IPS-NIHi7 (cell line): Measurements from ENCODE around the gene CEP19.
A peak's percentile ranks its signal among the peaks of the same experiment; 100 is the strongest.

Experiments used
- DNase-seq: peaks from one replicate; pipeline ENCODE4 v3.0.0; 2012; ENCODE audit warnings: mixed read lengths; ENCODE audit errors: extremely low spot score

The CEP19 gene

DNA sequence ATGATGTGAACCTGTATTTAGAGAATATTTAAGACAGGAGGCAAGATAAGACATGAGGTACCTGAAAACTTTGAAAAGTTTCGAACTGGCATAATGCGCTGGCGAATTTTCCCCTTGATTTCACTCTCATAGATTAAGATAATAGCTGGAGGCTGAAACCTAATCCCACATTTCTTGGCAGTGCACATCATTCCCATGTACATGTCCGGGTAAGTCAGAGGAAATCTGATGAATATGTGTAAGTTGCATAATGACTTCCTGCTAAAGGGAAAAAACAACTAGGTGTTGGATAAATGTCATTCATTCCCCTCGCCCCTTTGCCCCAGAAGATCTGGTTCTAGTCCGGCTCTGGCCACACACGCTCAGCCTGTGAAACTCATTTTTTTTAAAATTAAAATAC lies 3.6 kb downstream of the CEP19 start:
- no peak for DNase-seq

DNA sequence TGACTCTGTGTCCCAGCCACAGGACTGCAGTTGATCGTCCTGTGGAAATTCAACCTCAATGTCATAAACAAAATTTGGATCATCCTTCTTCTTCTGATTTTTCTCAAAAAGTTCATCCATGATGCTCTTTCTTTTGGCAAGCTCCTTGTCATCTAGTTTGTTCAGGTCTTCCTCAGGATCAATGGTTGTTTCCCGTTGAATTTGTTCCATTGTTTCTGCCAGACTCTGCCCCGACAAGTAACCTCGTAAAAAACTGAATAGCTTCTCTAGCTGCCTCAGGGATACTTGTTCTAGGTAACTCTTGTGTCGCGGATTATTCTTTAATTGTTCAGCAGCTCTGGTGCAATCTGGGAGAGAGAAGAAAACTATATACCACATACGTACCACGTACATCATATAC lies 4.5 kb downstream of the CEP19 start:
- DNase-seq, result no peak

GRCh38 chr3:196706731-196707130 lies 5.3 kb downstream of the CEP19 start:
- no peak for DNase-seq

- DNase-seq, result no peak
These were observed 5.7 kb downstream of the CEP19 start for GRCh38 chr3:196706327-196706726.

DNA sequence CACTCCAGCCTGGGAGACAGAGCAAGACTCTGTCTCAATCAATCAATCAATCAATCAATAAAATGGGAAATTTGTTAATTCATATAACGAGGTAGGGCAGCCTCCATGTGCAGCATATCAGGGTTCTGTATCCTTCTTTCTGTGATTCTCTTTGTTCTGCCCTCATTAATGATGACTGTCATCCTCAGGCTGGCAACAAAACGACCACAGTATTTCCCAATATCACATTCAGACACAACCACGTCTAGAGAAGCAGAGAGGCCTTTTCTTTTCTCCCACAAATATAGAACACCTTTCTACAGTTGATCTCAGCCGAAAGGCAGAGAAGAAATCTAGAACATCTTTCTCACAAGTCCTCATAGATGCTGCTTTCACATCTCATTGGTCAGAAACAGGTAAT lies 11.2 kb downstream of the CEP19 start:
- DNase-seq, result no peak

GRCh38 chr3:196699749-196700148 lies 12.3 kb downstream of the CEP19 start:
- DNase-seq, result no peak

GRCh38 chr3:196697270-196697669 lies 14.8 kb downstream of the CEP19 start:
- DNase-seq, result no peak

- DNase-seq, result no peak
These were observed 16.2 kb downstream of the CEP19 start for GRCh38 chr3:196695849-196696226.

GRCh38 chr3:196694941-196695848 lies 16.9 kb downstream of the CEP19 start:
- DNase-seq, result no peak

GRCh38 chr3:196694202-196694638 lies 17.8 kb downstream of the CEP19 start:
- DNase-seq, result no peak

DNA sequence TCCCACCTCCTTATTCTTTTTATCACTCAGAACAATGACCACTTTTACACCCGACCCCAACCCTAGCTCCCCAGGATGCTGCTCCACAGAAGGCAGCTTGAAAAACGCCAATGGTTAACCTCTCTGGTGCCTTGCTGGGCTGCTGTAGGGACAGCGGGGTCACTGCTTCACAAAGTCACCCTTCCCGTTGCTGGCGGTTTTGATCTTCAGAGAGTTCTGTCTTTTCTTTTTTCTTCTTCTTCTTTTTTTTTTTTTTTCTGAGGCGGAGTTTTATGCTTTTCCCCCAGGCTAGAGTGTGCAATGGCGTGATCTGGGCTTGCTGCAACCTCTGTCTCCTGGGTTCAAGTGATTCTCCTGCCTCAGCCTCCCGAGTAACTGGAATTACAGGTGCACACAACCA lies 20.7 kb downstream of the CEP19 start:
- no peak for DNase-seq

DNA sequence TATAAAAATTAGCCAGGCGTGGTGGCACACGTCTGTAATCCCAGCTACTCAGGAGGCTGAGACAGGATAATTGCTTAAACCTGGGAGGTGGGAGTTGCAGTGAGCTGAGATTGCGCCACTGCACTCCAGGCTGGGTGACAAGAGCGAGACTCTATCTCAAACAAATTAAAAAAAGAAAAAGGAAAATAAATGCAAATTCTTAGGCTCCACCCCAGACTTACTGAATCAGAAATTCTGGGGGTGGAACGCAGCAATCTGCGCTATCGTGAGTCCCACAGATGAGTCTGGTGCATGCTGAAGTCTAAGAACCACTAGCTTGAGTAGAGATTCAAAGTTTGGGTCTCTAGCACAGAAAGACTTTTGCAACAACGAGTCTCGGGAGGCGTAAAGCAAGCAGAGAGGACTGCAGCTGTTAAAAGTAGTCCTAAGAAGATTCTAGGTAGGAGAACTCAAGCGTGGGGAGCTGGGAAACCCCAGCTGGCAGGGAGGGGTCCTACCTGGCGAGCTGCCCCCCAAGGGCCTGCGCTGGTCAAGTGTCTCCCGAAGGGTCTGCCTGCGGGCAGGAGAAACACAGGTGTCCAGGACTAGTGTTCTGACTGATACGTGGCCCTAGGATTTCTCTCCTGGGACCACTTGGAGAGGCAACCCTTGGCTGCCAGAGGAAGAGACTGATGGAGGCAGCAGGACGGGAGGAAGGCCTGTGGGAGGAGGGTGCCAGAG lies 21.9 kb downstream of the CEP19 start:
- DNase-seq, result no peak

GRCh38 chr3:196688349-196688748 lies 23.7 kb downstream of the CEP19 start:
- DNase-seq, result no peak

DNA sequence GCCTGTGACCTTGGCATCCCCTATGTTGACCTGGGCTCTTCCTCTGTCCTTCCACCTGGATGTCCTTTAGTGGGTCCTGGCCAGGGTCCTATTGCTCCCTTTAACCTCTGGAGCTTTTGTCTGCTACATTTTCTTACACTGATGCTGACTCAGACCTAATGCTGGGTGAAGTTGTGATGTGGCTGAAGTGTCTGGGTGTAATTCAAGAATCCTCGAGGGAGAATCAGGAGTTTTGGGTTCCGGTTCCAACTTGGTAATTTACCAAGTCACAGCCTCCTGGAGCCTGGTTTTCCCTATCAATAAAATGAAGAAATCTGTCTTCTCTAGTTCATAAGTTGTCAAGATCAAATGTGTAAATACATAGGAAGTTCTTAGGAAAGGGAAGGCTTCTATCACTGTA lies 25.6 kb downstream of the CEP19 start:
- no peak for DNase-seq

- peak; percentile 62 for DNase-seq
These were observed 27.3 kb downstream of the CEP19 start for GRCh38 chr3:196684548-196685407.

- no peak for DNase-seq
These were observed 34.1 kb downstream of the CEP19 start for GRCh38 chr3:196677931-196678330.

GRCh38 chr3:196677353-196677752 lies 34.7 kb downstream of the CEP19 start:
- no peak for DNase-seq

- DNase-seq, result no peak
These were observed 38.4 kb downstream of the CEP19 start for GRCh38 chr3:196673632-196674031.

DNA sequence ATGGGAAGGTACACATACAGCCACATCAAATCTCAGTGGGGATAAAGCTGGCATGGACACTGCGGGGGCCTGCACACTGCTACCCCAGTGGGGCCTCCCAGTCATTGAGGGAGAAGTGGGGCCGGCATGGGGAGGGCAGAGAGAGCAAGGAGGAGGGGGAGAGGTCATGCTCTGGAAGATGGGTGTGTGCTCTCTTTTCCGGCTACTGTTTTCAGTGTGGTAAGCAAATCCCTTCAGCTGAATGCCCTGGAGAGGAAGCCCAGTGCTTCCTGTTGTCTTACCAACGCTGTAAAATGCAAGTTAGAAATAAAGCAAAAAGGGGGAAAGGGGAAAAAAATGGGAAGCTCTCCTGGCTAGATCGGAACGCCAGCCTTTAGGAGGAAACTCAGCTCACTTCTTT lies 41.7 kb downstream of the CEP19 start:
- no peak for DNase-seq

- DNase-seq, result no peak
These were observed 44.8 kb downstream of the CEP19 start for GRCh38 chr3:196667056-196667825.
